ENCODE measurements around the gene MDFIC. TPM values are rescaled to one million over a fixed set of nuclear protein-coding genes. Genes with fewer than 3 reads are reported as not detected.
A peak's percentile ranks its signal among the peaks of the same experiment; 100 is the strongest.

Gene MDFIC
- total and polyA plus RNA-seq, 3 experiments from 2014 or later = 125 to 135 (median 131) TPM

DNA sequence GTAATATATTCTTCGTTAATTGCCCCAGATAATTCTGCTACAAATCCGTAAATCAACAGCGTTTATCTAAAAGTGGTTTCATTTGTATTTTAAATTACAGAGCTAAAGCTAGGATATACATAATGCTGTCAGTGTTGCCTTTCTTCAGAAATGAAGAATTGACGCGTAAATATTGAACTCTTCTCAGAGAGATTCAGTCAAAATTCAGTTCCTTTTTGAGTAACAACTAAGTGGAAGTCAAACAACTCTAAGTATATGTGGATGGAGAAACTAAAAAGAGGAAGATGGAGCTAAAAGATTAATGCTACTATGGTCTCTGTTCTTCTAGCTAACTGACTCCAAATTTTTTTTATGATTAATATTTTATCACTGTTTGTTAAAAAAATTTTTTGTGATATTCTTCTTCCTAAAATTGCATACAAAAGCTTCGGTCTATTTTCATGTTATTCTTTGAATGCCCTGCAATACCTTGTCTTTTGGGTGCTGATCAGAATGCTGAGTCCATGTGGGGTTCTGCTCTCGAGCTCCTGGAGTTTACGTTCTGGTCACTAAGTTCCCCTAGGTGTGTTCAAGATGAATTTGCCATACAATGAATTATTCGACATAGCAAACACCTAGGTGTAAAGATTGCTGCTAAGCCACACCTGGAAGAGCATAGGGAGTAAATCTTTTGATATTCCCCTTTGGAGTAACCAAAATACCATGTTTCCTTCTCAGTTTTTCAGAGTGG, 20.7 kb downstream of the MDFIC start:
- Histone ChIP-seq H3K27ac (ENCODE audit: low read depth, low read length) (no peak overlapping the region), H3K27me3 (ENCODE audit: insufficient read depth, low read length, poor library complexity, severe bottlenecking) (no peaks in the 10 kb centered on the region), H3K9me3 (ENCODE audit: low read length) (no peaks in the 10 kb centered on the region), H3K36me3 (ENCODE audit: insufficient read depth, low read length) (peaks cover 4% of the 10 kb centered on the region), H3K4me1 (ENCODE audit: insufficient read depth, low read length) (peaks cover 38% of the 10 kb centered on the region), H3K4me3 (ENCODE audit: low read length) (no peak overlapping the region)
- no peaks in the 10 kb centered on the region for H3K27me3 Mint-ChIP-seq
- H3K4me1 Mint-ChIP-seq = peaks cover 61 to 94% (median 87%) of the 10 kb centered on the region in 3 donors
- ChIA-PET CTCF (interaction anchor here (1.4 to 1.6 kb wide), 2 partner anchors 11 to 77 kb away, joined by 3 to 6 read pairs; no protein-coding TSS in a partner anchor), POLR2A (no interaction called here)
- no peaks in the 10 kb centered on the region for H3K9me3 Mint-ChIP-seq
- peak overlapping the region in 4 of 7 donors; percentile 12 to 45 (median 25) for H3K4me3 Mint-ChIP-seq
- peaks cover 0 to 57% (median 29%) of the 10 kb centered on the region in 3 donors for H3K36me3 Mint-ChIP-seq
- H3K27ac Mint-ChIP-seq = peak overlapping the region in 5 of 8 donors; percentile 53 to 83 (median 61)
- no peak for DNase-seq

DNA sequence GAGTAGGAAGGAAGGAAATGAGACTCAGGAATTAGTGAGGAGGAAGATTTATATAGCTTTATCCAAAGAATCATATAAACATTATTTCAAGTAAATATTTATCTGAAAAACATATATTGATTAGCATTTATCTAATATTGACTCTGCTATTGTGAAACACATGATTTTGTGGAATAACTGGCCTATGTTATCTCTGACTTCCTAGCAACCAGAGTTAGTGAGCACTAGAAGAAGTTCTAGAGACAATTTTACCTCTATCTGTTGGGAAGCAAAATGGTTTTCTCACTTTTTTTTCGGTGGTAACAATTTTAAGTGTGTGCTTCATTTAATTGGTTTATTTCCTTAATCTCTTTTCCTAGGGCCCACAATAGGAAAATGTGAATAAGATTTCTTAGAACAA, 21.6 kb downstream of the MDFIC start:
- no peak for DNase-seq
- no peak overlapping the region for H3K27ac ChIP-seq (ENCODE audit: low read depth, low read length)
- H3K9me3 ChIP-seq (ENCODE audit: low read length) = no peaks in the 10 kb centered on the region
- Mint-ChIP-seq H3K27ac (peak overlapping the region in 5 of 8 donors; percentile 33 to 83 (median 40)), H3K27me3 (no peaks in the 10 kb centered on the region), H3K36me3 (peaks cover 0 to 60% (median 30%) of the 10 kb centered on the region in 3 donors), H3K4me1 (peaks cover 68 to 97% (median 94%) of the 10 kb centered on the region in 3 donors), H3K9me3 (no peaks in the 10 kb centered on the region), H3K4me3 (peak overlapping the region in 1 of 7 donors; percentile 25)
- H3K4me3 ChIP-seq (ENCODE audit: low read length) = no peak overlapping the region
- ChIA-PET POLR2A (no interaction called here), CTCF (interaction anchor here (1.3 kb wide), 1 partner anchor 8 kb away, joined by 3 read pairs; no protein-coding TSS in a partner anchor)
- H3K4me1 ChIP-seq (ENCODE audit: insufficient read depth, low read length) = peaks cover 45% of the 10 kb centered on the region
- no peaks in the 10 kb centered on the region for H3K27me3 ChIP-seq (ENCODE audit: insufficient read depth, low read length, poor library complexity, severe bottlenecking)
- H3K36me3 ChIP-seq (ENCODE audit: insufficient read depth, low read length) = peaks cover 4% of the 10 kb centered on the region

DNA sequence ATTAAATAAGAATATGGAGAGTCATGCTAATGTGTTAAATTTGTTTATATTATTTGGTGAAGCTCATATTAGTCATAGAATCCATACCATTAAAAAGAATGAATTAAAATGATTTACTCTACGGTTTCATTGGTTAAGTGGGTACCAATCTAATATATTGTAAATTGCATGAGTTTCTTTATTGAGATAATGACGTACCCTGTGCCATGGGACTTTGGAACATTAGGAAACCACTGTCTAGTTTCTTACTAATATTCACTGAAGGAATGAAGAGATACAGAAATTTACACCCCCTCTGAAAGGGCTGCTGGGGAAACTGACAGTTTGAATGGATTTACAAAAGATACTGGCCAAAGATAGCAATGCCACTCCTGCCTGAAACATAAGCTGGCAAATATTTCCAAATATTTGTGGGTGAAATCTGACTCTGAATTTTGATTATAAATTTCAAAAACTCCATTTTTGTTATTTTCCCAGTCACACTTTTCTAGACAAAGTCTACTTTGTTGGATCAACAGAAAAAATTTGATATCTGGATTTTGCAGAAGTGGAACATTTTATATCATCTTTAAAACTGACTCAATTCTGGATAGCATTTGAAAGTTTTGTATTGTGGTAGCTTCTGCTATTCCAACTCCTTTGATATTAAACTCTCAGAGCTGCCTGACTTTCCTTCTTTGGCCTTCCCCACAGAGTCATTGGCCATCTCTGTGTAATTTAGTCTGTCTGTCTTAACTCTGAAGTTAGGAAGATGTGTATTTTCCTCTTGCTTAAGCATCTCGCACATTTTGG, 22.3 kb downstream of the MDFIC start:
- Histone ChIP-seq H3K9me3 (ENCODE audit: low read length) (no peaks in the 10 kb centered on the region), H3K4me1 (ENCODE audit: insufficient read depth, low read length) (peaks cover 46% of the 10 kb centered on the region), H3K4me3 (ENCODE audit: low read length) (no peak overlapping the region), H3K27ac (ENCODE audit: low read depth, low read length) (no peak overlapping the region), H3K27me3 (ENCODE audit: insufficient read depth, low read length, poor library complexity, severe bottlenecking) (no peaks in the 10 kb centered on the region), H3K36me3 (ENCODE audit: insufficient read depth, low read length) (peaks cover 4% of the 10 kb centered on the region)
- Mint-ChIP-seq H3K27ac (peak overlapping the region in 5 of 8 donors; percentile 33 to 83 (median 66)), H3K27me3 (no peaks in the 10 kb centered on the region), H3K9me3 (no peaks in the 10 kb centered on the region), H3K4me1 (peaks cover 69 to 97% (median 94%) of the 10 kb centered on the region in 3 donors), H3K36me3 (peaks cover 0 to 60% (median 30%) of the 10 kb centered on the region in 3 donors), H3K4me3 (peak overlapping the region in 1 of 7 donors; percentile 25)
- no peak for DNase-seq
- CTCF ChIA-PET = interaction anchor here (1.3 kb wide), 1 partner anchor 9 kb away, joined by 3 read pairs; no protein-coding TSS in a partner anchor
- POLR2A ChIA-PET = no interaction called here

DNA sequence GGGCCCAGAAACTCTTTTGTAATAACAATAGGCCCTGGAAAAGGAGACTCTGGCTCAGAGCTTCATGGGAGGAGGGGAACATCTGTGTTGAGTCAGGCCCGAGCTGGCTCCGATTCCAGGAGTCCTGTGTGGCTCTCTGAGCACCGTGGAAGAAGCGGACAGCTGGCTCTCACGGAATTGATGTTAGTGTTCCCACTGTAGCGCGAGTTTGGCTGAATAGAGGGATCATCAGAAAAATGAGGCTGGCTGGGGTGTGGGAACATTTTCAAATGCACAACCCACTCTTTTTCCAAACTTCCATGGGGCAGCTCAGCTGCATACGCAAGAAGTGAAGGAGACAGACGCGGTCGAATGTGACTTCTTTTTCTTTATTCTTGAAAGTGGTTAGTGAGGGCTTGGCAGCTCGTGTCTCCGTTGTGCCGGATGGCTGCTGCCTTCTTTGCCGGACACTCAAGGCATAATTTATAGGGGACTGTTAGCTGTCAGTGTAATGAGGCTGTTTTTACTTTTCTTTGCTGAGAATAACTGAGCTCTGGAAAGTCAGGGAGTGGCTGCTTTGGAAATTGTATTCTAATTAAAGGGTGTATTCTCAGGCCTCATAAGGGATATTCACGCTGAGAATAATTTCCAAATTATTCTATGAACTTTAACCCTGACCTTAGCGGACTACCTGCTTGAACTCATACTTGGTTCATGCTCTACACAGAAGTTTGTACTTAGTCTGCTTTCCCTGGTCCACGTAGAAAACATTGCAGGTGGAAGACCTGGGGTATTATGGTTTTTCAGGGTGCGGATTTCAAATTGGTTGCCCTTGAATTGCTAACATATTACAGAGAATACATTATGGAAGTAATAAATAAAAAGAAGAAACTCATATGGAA, 23.1 kb downstream of the MDFIC start:
- DNase-seq = no peak
- no peak overlapping the region for H3K4me3 Mint-ChIP-seq
- Histone ChIP-seq H3K36me3 (ENCODE audit: insufficient read depth, low read length) (peaks cover 4% of the 10 kb centered on the region), H3K4me1 (ENCODE audit: insufficient read depth, low read length) (peaks cover 44% of the 10 kb centered on the region), H3K27ac (ENCODE audit: low read depth, low read length) (no peak overlapping the region), H3K9me3 (ENCODE audit: low read length) (no peaks in the 10 kb centered on the region), H3K27me3 (ENCODE audit: insufficient read depth, low read length, poor library complexity, severe bottlenecking) (no peaks in the 10 kb centered on the region), H3K4me3 (ENCODE audit: low read length) (no peak overlapping the region)
- POLR2A ChIA-PET = no interaction called here
- no peaks in the 10 kb centered on the region for H3K27me3 Mint-ChIP-seq
- CTCF ChIA-PET = interaction anchor here (1.3 kb wide), 1 partner anchor 10 kb away, joined by 3 read pairs; no protein-coding TSS in a partner anchor
- peaks cover 0 to 64% (median 36%) of the 10 kb centered on the region in 3 donors for H3K36me3 Mint-ChIP-seq
- H3K27ac Mint-ChIP-seq = peak overlapping the region in 3 of 8 donors; percentile 35 to 83 (median 67)
- H3K9me3 Mint-ChIP-seq = no peaks in the 10 kb centered on the region
- H3K4me1 Mint-ChIP-seq = peaks cover 75 to 97% (median 97%) of the 10 kb centered on the region in 3 donors

DNA sequence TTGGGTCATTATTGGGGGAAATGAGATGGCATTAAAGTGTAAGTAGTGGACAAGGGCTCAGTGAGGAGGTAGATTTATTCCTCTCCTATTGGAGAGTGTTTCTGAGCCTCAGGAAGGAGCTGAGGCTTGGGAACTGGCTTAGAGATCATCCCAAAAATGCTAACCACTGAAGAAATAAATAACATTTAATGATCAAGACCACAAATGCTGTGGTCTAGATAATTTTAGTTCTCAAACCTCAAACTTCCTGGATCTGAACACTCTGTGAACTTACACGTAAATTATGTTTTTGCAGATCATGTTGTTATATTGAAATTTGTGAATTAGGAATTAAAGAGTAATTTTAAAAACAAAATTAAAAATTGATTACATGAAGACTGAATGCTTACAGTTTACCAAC, 27.3 kb downstream of the MDFIC start:
- peaks cover 45% of the 10 kb centered on the region for H3K4me1 ChIP-seq (ENCODE audit: insufficient read depth, low read length)
- no peak overlapping the region for H3K4me3 ChIP-seq (ENCODE audit: low read length)
- H3K9me3 ChIP-seq (ENCODE audit: low read length) = no peaks in the 10 kb centered on the region
- no peaks in the 10 kb centered on the region for H3K36me3 ChIP-seq (ENCODE audit: insufficient read depth, low read length)
- no peak for DNase-seq
- Mint-ChIP-seq H3K27me3 (no peaks in the 10 kb centered on the region), H3K9me3 (no peaks in the 10 kb centered on the region), H3K27ac (peak overlapping the region in 7 of 8 donors; percentile 3 to 83 (median 71)), H3K4me3 (peak overlapping the region in 6 of 7 donors; percentile 58 to 83 (median 76)), H3K36me3 (peaks cover 0 to 47% (median 25%) of the 10 kb centered on the region in 3 donors), H3K4me1 (peaks cover 72 to 82% (median 82%) of the 10 kb centered on the region in 3 donors)
- CTCF ChIA-PET = no interaction called here
- H3K27ac ChIP-seq (ENCODE audit: low read depth, low read length) = no peak overlapping the region
- H3K27me3 ChIP-seq (ENCODE audit: insufficient read depth, low read length, poor library complexity, severe bottlenecking) = no peaks in the 10 kb centered on the region
- POLR2A ChIA-PET = no interaction called here

DNA sequence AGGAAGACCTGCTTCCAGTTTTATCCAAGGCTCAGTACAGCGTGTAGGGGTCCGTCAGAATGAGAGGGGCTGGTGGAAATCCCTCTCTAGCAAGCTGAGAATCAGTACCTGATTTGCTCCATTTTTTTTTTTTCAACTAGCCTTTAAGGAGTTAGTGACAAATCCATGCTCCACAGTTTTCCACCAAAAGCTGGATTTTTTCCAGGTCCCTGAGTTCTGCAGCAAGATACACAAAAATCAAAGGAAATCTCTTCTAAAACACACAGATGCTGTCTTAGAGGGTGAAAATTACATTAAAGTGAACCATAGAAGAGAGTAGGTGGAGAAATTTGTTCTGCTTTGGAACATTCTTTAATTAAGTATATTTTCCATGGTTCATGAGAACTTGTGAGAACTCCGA, 30.4 kb downstream of the MDFIC start:
- ChIA-PET CTCF (interaction anchor here (2.9 kb wide), 1 partner anchor 29 kb away, joined by 9 read pairs; no protein-coding TSS in a partner anchor), POLR2A (no interaction called here)
- Histone ChIP-seq H3K4me3 (ENCODE audit: low read length) (no peak overlapping the region), H3K4me1 (ENCODE audit: insufficient read depth, low read length) (peaks cover 40% of the 10 kb centered on the region), H3K27ac (ENCODE audit: low read depth, low read length) (no peak overlapping the region), H3K36me3 (ENCODE audit: insufficient read depth, low read length) (no peaks in the 10 kb centered on the region), H3K27me3 (ENCODE audit: insufficient read depth, low read length, poor library complexity, severe bottlenecking) (no peaks in the 10 kb centered on the region), H3K9me3 (ENCODE audit: low read length) (no peaks in the 10 kb centered on the region)
- H3K27me3 Mint-ChIP-seq = no peaks in the 10 kb centered on the region
- peaks cover 80 to 85% (median 84%) of the 10 kb centered on the region in 3 donors for H3K4me1 Mint-ChIP-seq
- peaks cover 0 to 37% (median 23%) of the 10 kb centered on the region in 3 donors for H3K36me3 Mint-ChIP-seq
- peak overlapping the region in 2 of 8 donors; percentile 39 to 61 for H3K27ac Mint-ChIP-seq
- no peak overlapping the region for H3K4me3 Mint-ChIP-seq
- DNase-seq = no peak
- H3K9me3 Mint-ChIP-seq = no peaks in the 10 kb centered on the region

DNA sequence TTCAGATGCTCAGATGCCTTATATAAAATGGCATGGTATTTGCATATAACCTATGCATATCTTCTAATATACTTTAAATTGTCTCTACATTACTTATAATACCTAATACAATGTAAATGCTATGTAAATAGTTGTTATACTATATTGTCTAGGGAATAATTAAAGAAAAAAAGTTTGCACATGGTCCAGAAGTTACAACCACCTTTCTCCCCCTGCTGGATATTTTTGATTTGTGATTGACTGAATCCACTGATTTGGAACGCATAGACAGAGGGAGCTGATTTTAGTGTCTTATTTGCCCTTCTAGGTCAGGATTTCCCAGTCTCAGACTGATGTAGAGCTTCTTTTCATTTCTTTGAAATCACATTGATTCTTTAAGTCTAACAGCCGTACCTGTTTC, 31.8 kb downstream of the MDFIC start:
- Histone ChIP-seq H3K4me3 (ENCODE audit: low read length) (no peak overlapping the region), H3K4me1 (ENCODE audit: insufficient read depth, low read length) (peaks cover 25% of the 10 kb centered on the region), H3K36me3 (ENCODE audit: insufficient read depth, low read length) (no peaks in the 10 kb centered on the region), H3K9me3 (ENCODE audit: low read length) (no peaks in the 10 kb centered on the region), H3K27me3 (ENCODE audit: insufficient read depth, low read length, poor library complexity, severe bottlenecking) (no peaks in the 10 kb centered on the region), H3K27ac (ENCODE audit: low read depth, low read length) (no peak overlapping the region)
- no peaks in the 10 kb centered on the region for H3K27me3 Mint-ChIP-seq
- ChIA-PET CTCF (interaction anchor here (0.9 to 2.9 kb wide), 4 partner anchors 12 to 88 kb away, joined by 3 to 9 read pairs (median 4); no protein-coding TSS in a partner anchor), POLR2A (no interaction called here)
- H3K9me3 Mint-ChIP-seq = no peaks in the 10 kb centered on the region
- DNase-seq = no peak
- H3K4me1 Mint-ChIP-seq = peaks cover 71 to 82% (median 81%) of the 10 kb centered on the region in 3 donors
- peak overlapping the region in 4 of 8 donors; percentile 19 to 58 (median 42) for H3K27ac Mint-ChIP-seq
- no peak overlapping the region for H3K4me3 Mint-ChIP-seq
- H3K36me3 Mint-ChIP-seq = peaks cover 0 to 31% (median 20%) of the 10 kb centered on the region in 3 donors

Data from CD8-positive, alpha-beta memory T cell (primary cell).